ENCODE measurements around the gene SNTG2. TPM values are rescaled to one million over a fixed set of nuclear protein-coding genes. Genes with fewer than 3 reads are reported as not detected.

SNTG2 gene
- total RNA-seq, 2 experiments from 2014 or later, result 0.25 to 0.57 TPM

DNA sequence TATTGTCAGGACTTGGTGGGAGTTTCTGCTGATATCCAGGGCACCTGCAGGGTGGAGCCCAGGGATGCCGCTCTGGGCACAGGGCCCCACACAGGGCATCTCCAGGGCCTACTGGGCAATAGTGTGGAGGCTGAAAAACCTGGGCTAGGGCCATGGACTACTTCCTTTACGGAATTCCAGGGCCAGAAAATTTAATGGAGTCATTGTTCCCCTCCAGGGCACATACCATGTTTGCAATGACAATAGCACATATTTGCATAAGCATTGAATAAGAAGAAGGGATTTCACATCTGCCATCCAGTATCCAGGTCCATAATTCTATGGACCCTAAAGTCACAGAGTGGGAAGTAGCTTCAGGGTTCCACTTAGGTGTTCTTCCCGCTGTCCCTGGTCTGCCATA, 358.9 kb downstream of the SNTG2 start:
- Mint-ChIP-seq H3K27ac (no peak overlapping the region), H3K4me1 (no peaks in the 10 kb centered on the region), H3K9me3 (ENCODE audit: low read depth) (no peaks in the 10 kb centered on the region), H3K4me3 (no peak overlapping the region), H3K27me3 (peaks cover 2% of the 10 kb centered on the region), H3K36me3 (ENCODE audit: low read depth) (no peaks in the 10 kb centered on the region)
- POLR2A ChIA-PET, result no interaction called here
- CTCF ChIA-PET, result no interaction called here
- ATAC-seq (no peak), DNase-seq (no peak)
- intact Hi-C loops (cut with DNase I, micrococcal nuclease), result no loop called here

DNA sequence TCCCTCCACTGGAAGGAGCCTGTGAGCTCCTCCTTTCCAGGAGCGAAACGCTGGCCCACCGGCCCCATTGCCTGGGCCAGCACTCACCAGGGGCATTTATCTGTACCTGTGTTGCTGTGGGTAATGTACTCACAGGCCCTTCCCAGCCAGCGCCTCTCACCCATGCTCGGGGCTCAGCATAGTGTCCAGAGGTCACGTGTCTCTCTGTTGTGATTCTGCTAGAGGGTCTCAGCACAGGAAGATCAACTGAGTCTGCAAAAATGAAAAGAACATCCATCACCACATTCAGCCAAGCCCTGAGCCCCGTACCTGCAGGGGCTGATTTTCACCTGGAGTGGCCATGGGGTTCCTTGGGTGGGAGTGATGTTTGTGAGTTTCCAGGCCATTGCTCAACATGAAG, 359.6 kb downstream of the SNTG2 start:
- ChIA-PET POLR2A (interaction anchor here (0.6 kb wide), 1 partner anchor 37 kb away, joined by 5 read pairs; no protein-coding TSS in a partner anchor), CTCF (no interaction called here)
- Mint-ChIP-seq H3K36me3 (ENCODE audit: low read depth) (no peaks in the 10 kb centered on the region), H3K4me3 (no peak overlapping the region), H3K27ac (no peak overlapping the region), H3K9me3 (ENCODE audit: low read depth) (no peaks in the 10 kb centered on the region), H3K27me3 (peaks cover 2% of the 10 kb centered on the region), H3K4me1 (no peaks in the 10 kb centered on the region)
- ATAC-seq (no peak), DNase-seq (no peak)
- intact Hi-C loops (cut with DNase I, micrococcal nuclease), result no loop called here

DNA sequence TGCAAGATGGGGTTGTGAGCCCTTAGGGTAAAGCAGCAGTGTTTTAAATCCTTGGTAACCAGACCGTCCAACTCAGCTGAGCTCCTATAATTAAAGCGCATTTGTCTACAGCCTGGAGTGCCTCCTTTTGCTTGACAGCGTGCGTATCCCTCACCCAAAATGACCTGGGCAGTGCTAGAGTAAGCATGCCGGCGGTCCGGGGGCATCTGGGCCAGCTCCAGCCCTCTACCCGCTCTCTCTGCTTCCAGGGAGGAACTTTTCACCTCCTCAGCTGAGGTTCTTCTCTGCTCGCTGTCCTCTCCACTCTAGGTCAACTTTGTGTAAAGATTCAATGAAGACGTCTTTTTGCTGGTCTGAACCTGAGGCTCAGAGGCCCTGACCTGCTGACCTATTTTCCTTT, 360.2 kb downstream of the SNTG2 start:
- H3K27ac Mint-ChIP-seq, result no peak overlapping the region
- H3K36me3 Mint-ChIP-seq (ENCODE audit: low read depth), result no peaks in the 10 kb centered on the region
- DNase-seq (no peak), ATAC-seq (no peak)
- intact Hi-C loops (cut with DNase I, micrococcal nuclease), result no loop called here
- no peak overlapping the region for H3K4me3 Mint-ChIP-seq
- H3K27me3 Mint-ChIP-seq, result peaks cover 4% of the 10 kb centered on the region
- no peaks in the 10 kb centered on the region for H3K4me1 Mint-ChIP-seq
- H3K9me3 Mint-ChIP-seq (ENCODE audit: low read depth), result no peaks in the 10 kb centered on the region
- ChIA-PET POLR2A (interaction anchor here (0.6 kb wide), 1 partner anchor 37 kb away, joined by 5 read pairs; no protein-coding TSS in a partner anchor), CTCF (no interaction called here)

DNA sequence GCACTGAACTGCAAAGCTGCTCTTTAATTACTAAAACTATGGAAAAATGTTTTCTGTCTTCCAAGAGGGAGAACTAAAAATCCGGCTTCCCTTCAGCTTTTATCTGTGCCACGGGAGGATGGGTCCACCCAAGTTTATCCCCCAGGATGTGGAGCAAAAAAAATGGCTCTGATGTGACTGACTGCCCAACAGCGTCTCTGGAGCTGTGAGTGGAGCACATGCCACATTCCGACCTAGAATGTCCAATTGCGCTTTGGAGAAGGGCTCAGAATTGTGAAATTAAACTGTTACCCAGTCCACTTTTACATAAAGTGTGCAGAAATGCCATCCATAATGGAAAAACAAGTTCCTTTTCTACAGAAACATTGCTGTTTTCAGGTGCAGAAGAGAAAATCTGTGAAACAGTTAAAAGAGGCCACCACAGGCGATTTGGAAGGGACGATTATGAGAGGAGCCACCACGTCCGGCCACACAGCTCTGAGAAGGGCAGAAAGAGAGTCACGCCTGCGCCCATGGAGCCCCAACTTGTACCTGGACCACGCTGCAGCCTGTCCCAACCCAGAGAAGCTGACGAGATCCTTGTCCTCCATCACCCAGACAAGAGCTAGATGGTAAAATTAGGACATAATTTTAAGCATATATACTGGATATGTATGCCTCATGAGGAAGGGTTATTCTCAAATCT, 362.7 kb downstream of the SNTG2 start:
- intact Hi-C loops (cut with DNase I, micrococcal nuclease), result no loop called here
- H3K9me3 Mint-ChIP-seq (ENCODE audit: low read depth), result no peaks in the 10 kb centered on the region
- no peaks in the 10 kb centered on the region for H3K36me3 Mint-ChIP-seq (ENCODE audit: low read depth)
- POLR2A ChIA-PET, result no interaction called here
- CTCF ChIA-PET, result no interaction called here
- peaks cover 2% of the 10 kb centered on the region for H3K27me3 Mint-ChIP-seq
- ATAC-seq (no peak), DNase-seq (no peak)
- H3K27ac Mint-ChIP-seq, result no peak overlapping the region
- H3K4me3 Mint-ChIP-seq, result no peak overlapping the region
- H3K4me1 Mint-ChIP-seq, result no peaks in the 10 kb centered on the region

DNA sequence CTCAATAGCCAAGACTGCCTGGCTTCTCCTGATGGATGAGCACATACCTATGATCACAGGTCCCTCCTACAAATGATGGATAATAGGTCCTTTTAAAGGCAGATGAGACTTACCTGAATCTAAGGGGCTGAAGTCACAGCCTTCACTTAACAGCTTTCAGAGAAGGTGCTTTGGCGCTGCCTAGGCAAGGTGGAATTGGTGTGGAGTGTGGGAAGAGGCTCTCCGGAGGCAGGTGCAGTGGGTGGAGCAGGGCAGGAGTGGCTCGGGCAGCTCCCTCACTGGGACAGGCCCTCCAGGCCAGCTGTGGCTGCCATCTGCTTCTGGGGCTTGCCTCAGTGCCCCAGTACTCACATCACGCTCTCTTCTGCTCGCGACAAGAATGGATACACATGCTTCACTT, 363.6 kb downstream of the SNTG2 start:
- DNase-seq, result no peak
- POLR2A ChIA-PET, result no interaction called here

DNA sequence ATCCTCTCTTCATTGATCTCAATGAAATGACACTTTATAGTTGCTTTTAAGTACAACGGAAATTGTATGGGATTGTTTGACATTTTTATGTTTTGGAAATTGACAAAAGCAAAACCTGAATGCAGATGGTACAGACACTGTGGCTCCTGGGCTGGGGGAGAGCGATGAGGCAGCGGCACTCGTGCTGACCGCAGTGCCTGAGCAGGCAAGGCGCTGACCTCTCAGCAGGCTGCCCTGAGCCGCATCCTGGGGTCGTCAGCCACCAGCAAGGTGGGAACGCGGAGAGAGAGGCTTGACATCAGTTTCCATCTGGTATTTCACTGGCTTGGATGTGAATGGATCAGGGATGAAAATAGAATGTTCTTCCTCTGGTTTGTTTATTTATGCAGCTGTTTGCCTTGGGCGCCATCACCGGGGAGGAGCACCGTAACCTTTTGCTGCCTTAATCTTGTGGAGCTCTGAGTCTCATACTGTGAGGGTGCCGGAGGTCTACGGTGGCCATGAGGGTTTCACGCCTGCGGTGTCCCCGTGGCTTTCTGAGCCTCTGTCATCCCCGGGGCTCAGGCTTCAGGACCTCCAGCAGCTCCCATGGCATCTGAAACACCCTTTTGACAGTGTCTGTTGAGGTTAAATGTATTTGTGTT, 367.8 kb downstream of the SNTG2 start:
- peaks cover 2% of the 10 kb centered on the region for H3K27me3 Mint-ChIP-seq
- no peaks in the 10 kb centered on the region for H3K9me3 Mint-ChIP-seq (ENCODE audit: low read depth)
- no peak overlapping the region for H3K4me3 Mint-ChIP-seq
- H3K4me1 Mint-ChIP-seq, result no peaks in the 10 kb centered on the region
- no peaks in the 10 kb centered on the region for H3K36me3 Mint-ChIP-seq (ENCODE audit: low read depth)
- ChIA-PET CTCF (no interaction called here), POLR2A (no interaction called here)
- H3K27ac Mint-ChIP-seq, result no peak overlapping the region
- no peak for ATAC-seq
- no peak for DNase-seq
- intact Hi-C loops (cut with DNase I, micrococcal nuclease), result no loop called here

More for the DNA sequence above, 363.6 kb downstream of the SNTG2 start:
- peaks cover 2% of the 10 kb centered on the region for H3K27me3 Mint-ChIP-seq
- H3K27ac Mint-ChIP-seq, result no peak overlapping the region
- H3K4me1 Mint-ChIP-seq, result no peaks in the 10 kb centered on the region
- no peak for ATAC-seq
- no peaks in the 10 kb centered on the region for H3K36me3 Mint-ChIP-seq (ENCODE audit: low read depth)
- no peaks in the 10 kb centered on the region for H3K9me3 Mint-ChIP-seq (ENCODE audit: low read depth)
- CTCF ChIA-PET, result no interaction called here
- intact Hi-C loops (cut with DNase I, micrococcal nuclease), result no loop called here
- no peak overlapping the region for H3K4me3 Mint-ChIP-seq

DNA sequence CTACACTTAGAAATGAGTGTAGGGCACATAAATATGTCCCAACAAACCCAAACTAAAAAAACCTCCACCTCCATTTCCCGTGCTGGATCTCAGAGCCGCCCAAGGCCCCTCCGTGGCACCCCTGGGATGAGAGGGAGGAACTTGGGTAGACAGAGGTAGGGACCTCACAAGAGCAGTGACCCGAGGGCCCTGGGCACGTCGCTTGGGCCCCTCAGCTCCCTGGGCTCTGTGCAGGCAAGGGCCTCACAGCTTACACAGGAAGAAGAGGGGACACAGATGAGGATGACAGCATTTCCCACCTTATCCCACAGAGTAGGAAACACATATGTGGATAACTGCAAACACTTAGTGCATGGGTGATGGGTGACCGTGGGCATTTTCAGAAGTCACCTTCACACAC, 368.7 kb downstream of the SNTG2 start:
- intact Hi-C loops (cut with DNase I, micrococcal nuclease), result no loop called here
- POLR2A ChIA-PET, result no interaction called here
- H3K4me1 Mint-ChIP-seq, result no peaks in the 10 kb centered on the region
- H3K4me3 Mint-ChIP-seq, result no peak overlapping the region
- DNase-seq (no peak), ATAC-seq (no peak)
- H3K27ac Mint-ChIP-seq, result no peak overlapping the region
- peaks cover 2% of the 10 kb centered on the region for H3K27me3 Mint-ChIP-seq
- H3K9me3 Mint-ChIP-seq (ENCODE audit: low read depth), result no peaks in the 10 kb centered on the region
- CTCF ChIA-PET, result no interaction called here
- H3K36me3 Mint-ChIP-seq (ENCODE audit: low read depth), result no peaks in the 10 kb centered on the region

DNA sequence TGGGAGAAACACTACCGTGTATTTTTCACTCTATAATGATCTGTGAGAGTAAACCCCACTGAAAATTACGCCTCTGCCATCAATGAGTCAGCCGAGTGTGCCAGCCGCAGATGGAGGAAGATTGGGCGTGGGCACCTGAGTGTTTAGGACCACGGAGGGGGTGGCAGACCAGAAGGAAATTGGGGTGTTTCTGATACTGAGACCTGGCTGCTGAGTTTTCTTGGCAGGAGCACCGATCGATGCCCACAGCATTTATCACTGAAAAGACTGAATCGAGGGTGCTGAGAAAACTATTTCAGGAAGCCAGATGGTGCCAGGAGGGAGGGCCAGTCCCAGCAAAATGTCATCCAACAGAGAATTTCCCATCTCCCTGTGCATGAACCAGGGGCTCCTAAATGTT, 370.7 kb downstream of the SNTG2 start:
- Mint-ChIP-seq H3K4me1 (no peaks in the 10 kb centered on the region), H3K4me3 (no peak overlapping the region), H3K27me3 (no peaks in the 10 kb centered on the region), H3K36me3 (ENCODE audit: low read depth) (no peaks in the 10 kb centered on the region), H3K9me3 (ENCODE audit: low read depth) (no peaks in the 10 kb centered on the region), H3K27ac (no peak overlapping the region)
- intact Hi-C loops (cut with DNase I, micrococcal nuclease), result no loop called here
- POLR2A ChIA-PET, result no interaction called here
- CTCF ChIA-PET, result no interaction called here
- ATAC-seq (no peak), DNase-seq (no peak)

DNA sequence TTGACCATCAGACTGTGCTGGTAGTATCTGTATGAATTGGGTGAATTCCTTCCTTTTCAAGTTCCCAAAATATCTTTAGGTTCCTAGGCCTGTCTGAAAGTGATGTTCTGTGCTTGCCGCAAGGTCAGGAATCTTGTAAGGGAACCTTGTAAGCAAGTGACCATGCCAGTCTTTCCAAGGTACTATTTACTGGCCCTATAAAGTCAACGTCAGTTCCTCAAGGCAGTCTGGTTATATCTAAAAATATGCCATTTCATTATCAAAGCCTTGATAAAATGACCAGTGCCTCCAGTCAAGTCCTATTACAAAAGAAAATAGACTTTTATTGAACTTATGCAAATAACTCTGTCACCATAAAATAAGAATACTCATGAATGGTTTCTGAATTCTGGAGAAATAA, 374.2 kb downstream of the SNTG2 start:
- Mint-ChIP-seq H3K27ac (no peak overlapping the region), H3K36me3 (ENCODE audit: low read depth) (no peaks in the 10 kb centered on the region), H3K4me3 (no peak overlapping the region), H3K27me3 (no peaks in the 10 kb centered on the region), H3K9me3 (ENCODE audit: low read depth) (no peaks in the 10 kb centered on the region), H3K4me1 (no peaks in the 10 kb centered on the region)
- CTCF ChIA-PET, result no interaction called here
- DNase-seq, result no peak
- no peak for ATAC-seq
- intact Hi-C loops (cut with DNase I, micrococcal nuclease), result no loop called here
- POLR2A ChIA-PET, result no interaction called here

DNA sequence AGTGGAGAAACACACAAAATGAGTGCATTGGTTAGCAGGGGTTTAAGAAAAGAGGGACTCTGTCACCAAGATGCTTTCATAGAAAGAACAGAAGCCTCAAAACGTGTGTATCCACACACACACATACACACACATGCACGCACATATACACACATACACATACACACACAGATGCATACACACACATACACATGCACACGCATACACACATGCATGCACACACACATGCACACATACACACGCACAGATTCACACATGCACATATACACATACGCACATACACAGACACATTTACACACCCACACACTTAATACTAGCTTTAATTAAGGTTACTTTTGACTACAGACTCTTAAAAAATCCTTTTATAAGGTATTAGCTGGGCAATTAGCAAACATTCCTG, 378.0 kb downstream of the SNTG2 start:
- intact Hi-C loops (cut with DNase I, micrococcal nuclease), result no loop called here
- Mint-ChIP-seq H3K36me3 (ENCODE audit: low read depth) (no peaks in the 10 kb centered on the region), H3K9me3 (ENCODE audit: low read depth) (peaks cover 3% of the 10 kb centered on the region), H3K27ac (no peak overlapping the region), H3K4me3 (no peak overlapping the region), H3K4me1 (no peaks in the 10 kb centered on the region), H3K27me3 (peaks cover 4% of the 10 kb centered on the region)
- CTCF ChIA-PET, result interaction anchor here (0.6 kb wide), 1 partner anchor 78 kb away, joined by 3 read pairs; no protein-coding TSS in a partner anchor
- DNase-seq (no peak), ATAC-seq (no peak)
- POLR2A ChIA-PET, result no interaction called here

DNA sequence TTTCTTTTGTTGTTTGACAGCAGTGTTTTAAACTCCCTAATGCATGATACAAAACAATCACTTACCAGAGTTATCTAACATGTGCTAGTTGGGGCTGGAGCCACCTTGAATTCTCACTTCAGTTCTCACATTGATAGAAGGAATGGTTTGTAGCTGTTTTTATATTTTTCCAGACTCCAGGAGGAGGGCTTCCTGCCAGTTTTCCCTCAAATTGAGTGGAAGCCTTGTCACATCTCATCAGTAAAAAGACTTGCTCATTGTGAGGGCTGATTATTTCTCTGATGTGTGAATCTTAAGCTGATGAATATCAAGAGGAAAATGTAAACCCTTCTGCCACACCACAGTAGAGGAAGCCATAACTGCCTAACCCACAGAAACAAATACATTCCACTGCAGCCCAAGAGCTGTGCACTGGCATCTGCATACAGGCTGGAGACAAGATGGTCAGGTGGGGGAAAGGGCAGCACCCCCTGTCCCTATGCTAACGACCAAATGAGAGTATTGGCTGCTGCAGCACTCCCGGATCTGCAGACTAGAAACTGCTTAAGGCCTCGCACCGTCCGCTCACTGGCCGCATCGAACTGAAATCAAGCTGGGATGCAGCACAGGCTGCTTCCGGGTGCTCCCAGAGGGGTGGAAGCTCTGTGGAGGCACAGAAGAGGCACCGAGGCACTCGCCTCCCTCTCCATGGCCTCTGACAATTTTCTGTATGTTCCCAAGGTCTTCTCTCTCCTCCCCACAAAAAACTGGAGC, 388.9 kb downstream of the SNTG2 start:
- H3K36me3 Mint-ChIP-seq (ENCODE audit: low read depth), result no peaks in the 10 kb centered on the region
- intact Hi-C loops (cut with DNase I, micrococcal nuclease), result no loop called here
- ChIA-PET CTCF (no interaction called here), POLR2A (no interaction called here)
- H3K27ac Mint-ChIP-seq, result no peak overlapping the region
- H3K4me1 Mint-ChIP-seq, result no peaks in the 10 kb centered on the region
- H3K4me3 Mint-ChIP-seq, result no peak overlapping the region
- H3K27me3 Mint-ChIP-seq, result no peaks in the 10 kb centered on the region
- ATAC-seq, result no peak
- H3K9me3 Mint-ChIP-seq (ENCODE audit: low read depth), result no peaks in the 10 kb centered on the region
- no peak for DNase-seq

DNA sequence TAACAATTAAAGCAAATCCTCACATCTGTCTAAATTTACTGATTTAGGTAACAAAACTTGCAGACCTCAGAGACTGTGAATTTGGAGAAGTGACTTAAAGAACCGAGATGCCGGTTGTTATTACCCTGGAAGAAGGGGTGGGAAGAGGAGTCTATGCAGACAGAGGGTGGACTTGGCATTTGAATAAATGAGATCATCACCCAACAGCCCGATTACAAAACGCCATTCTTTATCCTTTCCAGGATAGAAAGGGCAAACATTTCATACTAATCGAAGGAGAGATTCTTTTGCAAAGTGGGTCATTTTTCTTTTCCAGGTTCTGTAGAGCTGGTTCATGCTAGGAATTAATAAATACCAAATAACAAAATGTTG, 389.5 kb downstream of the SNTG2 start:
- intact Hi-C loops (cut with DNase I, micrococcal nuclease), result no loop called here
- ChIA-PET CTCF (no interaction called here), POLR2A (no interaction called here)
- no peaks in the 10 kb centered on the region for H3K9me3 Mint-ChIP-seq (ENCODE audit: low read depth)
- H3K27me3 Mint-ChIP-seq, result no peaks in the 10 kb centered on the region
- no peaks in the 10 kb centered on the region for H3K36me3 Mint-ChIP-seq (ENCODE audit: low read depth)
- no peak overlapping the region for H3K4me3 Mint-ChIP-seq
- ATAC-seq (no peak), DNase-seq (no peak)
- no peak overlapping the region for H3K27ac Mint-ChIP-seq
- H3K4me1 Mint-ChIP-seq, result no peaks in the 10 kb centered on the region

Data from activated CD4-positive, alpha-beta T cell treated with anti-CD3 and anti-CD28 coated beads for 36 hours (primary cell).